Brain microvascular endothelial cell (primary cell): ENCODE measurements around the gene LRP4.
"Not testable (repeated sequence)": the region's sequence is repeated elsewhere in the genome, so short reads cannot be mapped to it uniquely, and the experiment has no call there.

Experiments
- DNase-seq: peaks from one replicate; pipeline ENCODE4 v3.0.0-alpha.2; 2020
- H3K27ac ChIP-seq: fragments of 250-450 bp; sonication (Bioruptor Pico); 2 replicates; pipeline ENCODE4 v1.5.1; 2020; ENCODE audit warnings: mild to moderate bottlenecking, moderate library complexity
- H3K27me3 ChIP-seq: fragments of 250-450 bp; sonication (Bioruptor Pico); replicated peaks from 2 replicates; pipeline ENCODE4 v1.5.1; 2020; ENCODE audit warnings: mild to moderate bottlenecking
- H3K36me3 ChIP-seq: fragments of 250-450 bp; sonication (Bioruptor Pico); replicated peaks from 2 replicates; pipeline ENCODE4 v1.5.1; 2020; ENCODE audit warnings: mild to moderate bottlenecking
- H3K4me3 ChIP-seq: 2 replicates; pipeline ENCODE4 v1.5.1; 2011; ENCODE audit warnings: low read depth, mild to moderate bottlenecking, control low read depth, low read length, moderate library complexity
- CTCF ChIP-seq: IDR thresholded peaks from 2 replicates; pipeline ENCODE4 v1.5.1; 2011; ENCODE audit warnings: low read depth, mild to moderate bottlenecking, moderate library complexity, low read length, control low read depth, inconsistent platforms; ENCODE audit errors: missing control alignments
- in situ Hi-C: cut with HindIII; loops from 2 replicates; pipeline ENCODE4 v1.10.0; 2017; ENCODE audit warnings: low sequenced_read_pairs, low pct_ligation_motif_present

The LRP4 gene

GRCh38 chr11:46947399-46948077, 29.2 kb upstream of the LRP4 start:
- DNase-seq, result no peak
- in situ Hi-C loops, result no loop called here
- no peak overlapping the region for H3K4me3 ChIP-seq
- H3K36me3 ChIP-seq, result no peaks in the 10 kb centered on the region
- H3K27ac ChIP-seq, result peak overlapping the region; percentile 5
- TF ChIP-seq CTCF, result no peak
- H3K27me3 ChIP-seq, result no peaks in the 10 kb centered on the region

- in situ Hi-C loops, result no loop called here
- DNase-seq, result no peak
- no peak overlapping the region for H3K27ac ChIP-seq
Observed at GRCh38 chr11:46944356-46945075, 26.2 kb upstream of the LRP4 start.

GRCh38 chr11:46942172-46942571, 23.8 kb upstream of the LRP4 start:
- no peak for DNase-seq

More at GRCh38 chr11:46944356-46945075, 26.2 kb upstream of the LRP4 start:
- Histone ChIP-seq H3K4me3 (no peak overlapping the region), H3K36me3 (no peaks in the 10 kb centered on the region), H3K27me3 (no peaks in the 10 kb centered on the region)
- no peak for TF ChIP-seq CTCF

DNA sequence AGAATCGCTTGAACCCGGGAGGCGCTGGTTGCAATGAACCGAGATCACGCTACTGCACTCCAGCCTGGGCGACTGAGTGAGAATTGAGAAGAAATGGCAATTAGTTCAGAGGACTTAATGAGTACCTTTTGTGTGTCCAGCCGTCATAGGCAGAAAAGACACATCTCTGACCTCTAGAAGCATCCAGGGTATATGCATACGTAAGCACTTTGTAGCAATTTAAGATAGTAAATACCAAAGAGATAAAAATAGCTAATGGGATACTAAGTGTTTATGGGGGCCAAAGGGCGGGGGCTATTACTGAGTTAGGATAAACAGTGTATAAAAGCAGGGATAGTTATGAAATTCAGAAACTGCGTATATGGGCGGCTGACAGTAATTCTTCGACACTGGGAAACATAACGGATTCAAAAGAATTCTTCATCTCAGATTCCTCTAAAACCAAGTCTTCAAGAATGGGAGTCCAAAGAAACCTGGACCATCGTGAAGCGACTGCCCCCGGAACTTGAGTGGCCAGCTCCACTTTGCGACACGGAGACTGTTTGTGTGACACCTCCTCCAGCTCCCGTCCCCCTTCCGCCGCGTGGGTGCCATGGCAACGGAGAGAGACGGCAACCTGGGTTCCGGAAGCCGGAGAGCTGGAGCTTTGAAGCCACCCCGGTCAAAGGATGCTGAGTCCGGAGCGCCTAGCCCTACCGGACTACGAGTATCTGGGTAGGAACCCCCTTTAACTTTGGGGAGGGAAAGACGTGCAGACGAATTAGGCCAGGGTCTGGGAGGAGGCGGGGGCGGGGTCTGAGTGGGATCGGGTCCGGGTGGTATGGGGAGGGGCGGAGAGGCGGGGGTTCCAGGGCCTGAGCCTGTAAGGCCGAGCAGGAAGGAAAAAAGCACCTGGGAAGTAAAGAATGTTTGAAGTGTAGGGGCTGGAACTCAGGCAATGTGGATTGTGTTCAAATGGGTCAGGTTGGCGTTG, 18.1 kb upstream of the LRP4 start, which contains the start of gene CSTPP1:
Gene CSTPP1, plus strand, starts transcription at position 624 of the 973 bp plus-strand sequence. Its CDS starts 45 bp downstream, at position 669.
- H3K4me3 ChIP-seq, result peak within 1 kb of the TSS; percentile 81
- in situ Hi-C loops, result no loop called here
- no peaks in the 10 kb centered on the region for H3K27me3 ChIP-seq
- H3K27ac ChIP-seq, result no peak within 1 kb of the TSS
- no peaks in the 10 kb centered on the region for H3K36me3 ChIP-seq
- TF ChIP-seq CTCF, result no peak
- DNase-seq, result peak; percentile 86

More at GRCh38 chr11:46942172-46942571, 23.8 kb upstream of the LRP4 start:
- no peaks in the 10 kb centered on the region for H3K36me3 ChIP-seq
- no peaks in the 10 kb centered on the region for H3K27me3 ChIP-seq
- H3K4me3 ChIP-seq, result no peak overlapping the region
- TF ChIP-seq CTCF, result no peak
- H3K27ac ChIP-seq, result no peak overlapping the region
- in situ Hi-C loops, result no loop called here

DNA sequence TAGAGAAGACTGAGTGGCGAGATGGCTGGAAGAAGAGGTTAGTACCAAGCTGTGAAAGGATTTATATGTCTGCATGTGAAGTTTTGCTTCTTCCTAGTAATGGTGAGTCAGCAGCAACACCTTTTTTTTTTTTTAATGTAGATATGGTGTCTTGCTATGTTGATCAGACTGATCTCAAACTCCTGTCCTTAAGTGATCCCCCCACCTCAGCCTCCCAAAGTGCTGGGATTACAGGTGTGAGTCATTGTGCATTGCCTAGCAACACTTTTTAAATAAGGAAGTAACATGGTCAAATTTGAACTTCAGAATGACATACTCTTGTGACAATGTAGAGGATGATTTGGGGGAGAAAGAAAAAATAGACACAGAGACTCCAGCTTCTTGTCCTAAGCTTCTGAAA, 11.7 kb upstream of the LRP4 start:
- Histone ChIP-seq H3K36me3 (no peaks in the 10 kb centered on the region), H3K4me3 (no peak overlapping the region), H3K27ac (peak overlapping the region; percentile 32), H3K27me3 (no peaks in the 10 kb centered on the region)
- no peak for TF ChIP-seq CTCF
- in situ Hi-C loops, result no loop called here
- peak; percentile 71 for DNase-seq

GRCh38 chr11:46928701-46929100, 10.4 kb upstream of the LRP4 start:
- H3K36me3 ChIP-seq, H3K4me3 ChIP-seq, DNase-seq, H3K27ac ChIP-seq, in situ Hi-C loops, H3K27me3 ChIP-seq: not testable (repeated sequence)

DNA sequence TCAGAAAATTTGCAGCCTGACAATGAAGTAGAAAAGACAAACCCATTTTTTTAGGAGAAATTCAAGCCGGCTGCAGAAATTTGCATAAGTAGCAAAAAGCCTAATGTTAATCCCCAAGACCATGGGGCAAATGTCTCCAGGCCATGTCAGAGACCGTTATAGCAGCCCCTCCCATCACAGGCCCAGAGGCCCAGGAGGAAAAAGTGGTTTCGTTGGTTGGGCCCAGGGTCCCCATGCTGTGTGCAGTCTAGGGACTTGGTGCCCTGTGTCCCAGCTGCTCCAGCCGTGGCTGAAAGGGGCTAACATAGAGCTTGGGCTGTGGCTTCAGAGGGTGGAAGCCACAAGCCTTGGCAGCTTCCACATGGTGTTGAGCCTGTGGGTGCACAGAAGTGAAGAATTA, 9.6 kb upstream of the LRP4 start:
- H3K27me3 ChIP-seq, in situ Hi-C loops, DNase-seq: not testable (repeated sequence)

More for the DNA sequence above, 9.6 kb upstream of the LRP4 start:
- H3K36me3 ChIP-seq, H3K4me3 ChIP-seq, H3K27ac ChIP-seq: not testable (repeated sequence)
